ENCODE results near the gene IRGQ.

GRCh38 chr19:43594081-43594697 is 1.7 kb downstream of the IRGQ start:
- no peak for TF ChIP-seq CTCF (conservative IDR thresholded peaks at IDR 0.05)
- no peak for TF ChIP-seq ZFX (IDR thresholded peaks at IDR 0.05)
